Neutrophil (primary cell): ENCODE results near the gene IFNAR2.

ENCODE experiments used
- H3K27ac ChIP-seq: fragments of 200-600 bp; sonication (generic); 2 replicates; pipeline ENCODE4 v1.5.1; 2016; ENCODE audit warnings: mild to moderate bottlenecking, moderate library complexity
- H3K27me3 ChIP-seq: fragments of 200-600 bp; sonication (generic); 2 replicates; pipeline ENCODE4 v1.6.0; 2016; ENCODE audit warnings: mild to moderate bottlenecking
- H3K36me3 ChIP-seq: fragments of 200-600 bp; sonication (generic); 2 replicates; pipeline ENCODE4 v1.5.1; 2017
- H3K4me1 ChIP-seq, 2 experiments: fragments of 200-600 bp in 1 of 2; sonication (generic) in 1 of 2; 1 replicate in 1 of 2; 2 replicates in 1 of 2; pipeline versions ENCODE4 v1.5.1 to v1.6.1; 2013 to 2016; ENCODE audit warnings: low read depth in 1 of 2, low read length in 1 of 2, mild to moderate bottlenecking in 1 of 2, moderate library complexity in 1 of 2; ENCODE audit not compliant: control insufficient read depth in 1 of 2, insufficient read depth in 1 of 2
- H3K4me3 ChIP-seq, 2 experiments: fragments of 200-600 bp in 1 of 2; sonication (generic) in 1 of 2; 1 replicate in 1 of 2; 2 replicates in 1 of 2; pipeline ENCODE4 v1.5.1; 2013 to 2016; ENCODE audit warnings: low read depth in 1 of 2, low read length in 1 of 2, mild to moderate bottlenecking in 1 of 2, moderate library complexity in 1 of 2
- H3K9me3 ChIP-seq: fragments of 200-600 bp; sonication (generic); 2 replicates; pipeline ENCODE4 v1.5.1; 2016
- CTCF ChIP-seq: fragments of 200-600 bp; sonication (generic); IDR thresholded peaks from 2 replicates; pipeline ENCODE4 v1.5.1; 2016; ENCODE audit warnings: antibody characterized with exemption

IFNAR2 gene

DNA sequence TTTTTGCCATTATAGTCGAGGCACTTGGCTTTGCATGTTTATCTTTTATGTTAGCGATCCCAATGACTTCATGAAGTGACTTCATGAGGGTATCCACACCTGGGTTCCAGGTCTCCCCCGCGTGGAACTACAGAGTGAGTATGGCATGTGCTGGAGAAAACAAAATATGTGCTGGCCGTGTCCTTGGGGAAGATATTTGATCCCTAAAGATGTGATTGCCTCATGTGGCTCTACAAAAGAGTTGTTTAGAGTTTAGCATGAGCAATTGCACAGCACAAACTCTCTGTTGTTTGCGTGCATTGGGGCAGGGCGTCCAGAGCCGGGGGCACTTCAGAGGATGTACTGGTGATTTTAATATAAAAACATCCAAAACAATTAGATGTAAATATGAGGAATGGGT lies 41.2 kb downstream of the IFNAR2 start:
- peaks cover 62% of the 10 kb centered on the region for H3K36me3 ChIP-seq
- H3K27ac ChIP-seq = peak overlapping the region; percentile 57
- H3K4me3 ChIP-seq = no peak overlapping the region
- no peaks in the 10 kb centered on the region for H3K27me3 ChIP-seq
- no peak for TF ChIP-seq CTCF
- peaks cover 37 to 49% of the 10 kb centered on the region in 2 experiments for H3K4me1 ChIP-seq
- H3K9me3 ChIP-seq = no peaks in the 10 kb centered on the region

DNA sequence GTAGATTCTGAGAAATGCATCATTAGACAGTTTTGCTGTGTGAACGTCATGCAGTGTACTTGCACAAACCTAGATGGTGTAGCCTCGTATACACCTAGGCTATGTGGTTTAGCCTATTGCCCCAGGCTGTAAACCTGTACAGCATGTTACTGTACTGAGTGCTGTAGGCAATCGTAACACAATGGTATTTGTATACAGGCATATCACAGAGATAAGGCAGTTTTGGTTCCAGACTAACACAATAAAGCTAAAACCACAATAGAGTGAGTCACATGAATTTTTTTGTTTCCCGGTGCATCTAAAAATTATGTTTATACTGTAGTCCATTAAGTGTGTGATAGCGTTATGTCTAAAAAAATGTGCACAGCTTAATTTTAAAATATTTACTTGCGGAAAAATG lies 43.3 kb downstream of the IFNAR2 start:
- H3K9me3 ChIP-seq = no peaks in the 10 kb centered on the region
- no peak for TF ChIP-seq CTCF
- peaks cover 22 to 34% of the 10 kb centered on the region in 2 experiments for H3K4me1 ChIP-seq
- peaks cover 78% of the 10 kb centered on the region for H3K36me3 ChIP-seq
- H3K4me3 ChIP-seq = no peak overlapping the region
- H3K27me3 ChIP-seq = no peaks in the 10 kb centered on the region
- H3K27ac ChIP-seq = no peak overlapping the region

DNA sequence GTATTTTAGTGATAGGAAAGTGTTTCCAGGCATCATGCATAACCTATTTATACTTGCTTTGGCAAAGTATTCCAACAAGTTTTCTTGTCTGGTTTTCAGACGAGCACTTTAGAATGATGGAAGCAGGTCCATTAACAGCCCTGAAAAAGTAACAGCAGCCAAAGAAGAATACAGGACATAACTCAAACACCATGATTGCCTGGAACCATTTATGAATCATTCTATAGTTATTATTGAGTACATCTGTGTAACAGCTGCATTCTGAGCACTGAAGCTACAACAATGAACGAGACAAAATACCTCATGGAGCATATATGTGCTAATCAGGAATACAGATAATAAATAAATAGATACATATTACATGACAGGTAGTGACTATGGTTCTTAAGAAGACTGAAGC lies 49.0 kb downstream of the IFNAR2 start:
- TF ChIP-seq CTCF = no peak
- Histone ChIP-seq H3K4me3 (no peak overlapping the region), H3K36me3 (peaks cover 93% of the 10 kb centered on the region)

GRCh38 chr21:33279330-33279820 lies 49.6 kb downstream of the IFNAR2 start:
- H3K36me3 ChIP-seq = peaks cover 93% of the 10 kb centered on the region
- H3K4me1 ChIP-seq = no peaks in the 10 kb centered on the region
- no peak overlapping the region for H3K4me3 ChIP-seq
- H3K27me3 ChIP-seq = no peaks in the 10 kb centered on the region
- H3K27ac ChIP-seq = no peak overlapping the region
- no peaks in the 10 kb centered on the region for H3K9me3 ChIP-seq
- TF ChIP-seq CTCF = no peak

More for the DNA sequence above, 49.0 kb downstream of the IFNAR2 start:
- Histone ChIP-seq H3K9me3 (no peaks in the 10 kb centered on the region), H3K4me1 (no peaks in the 10 kb centered on the region), H3K27me3 (no peaks in the 10 kb centered on the region), H3K27ac (peak overlapping the region; percentile 3)
